IMR-90 (cell line): ENCODE measurements around the gene CERS5. TPM values are rescaled to one million over a fixed set of nuclear protein-coding genes. Genes with fewer than 3 reads are reported as not detected.

Source experiments
- ATAC-seq: fragments of 200-7000 bp; cut with Tn5 transposase; 2 replicates; pipeline ENCODE4 v1.9.1; 2020; ENCODE audit warnings: low read depth, mild to moderate bottlenecking, moderate library complexity
- BruUV-seq: library from RNA; stranded (reverse); fragments of 400-500 nt; replicated peaks from 2 replicates; lab custom pipeline; 2021; lab: Mats Ljungman, UMichigan
- CTCF ChIA-PET: fragments of 300-600 bp; formaldehyde crosslinking; extraction: SDS; loops from one replicate; lab custom pipeline; 2021; ENCODE audit warnings: antibody characterized with exemption; lab: Yijun Ruan, JAX
- POLR2A ChIA-PET: fragments of 300-600 bp; sonication (Branson Sonifier 250); formaldehyde crosslinking; loops from one replicate; lab custom pipeline; 2022; ENCODE audit warnings: antibody characterized with exemption; ENCODE audit not compliant: unreplicated experiment; lab: Charles Lee
- DNase-seq: peaks from one replicate; pipeline ENCODE4 v3.0.0; 2013
- H2AFZ ChIP-seq: replicated peaks from 2 replicates; pipeline ENCODE3; 2013; ENCODE audit warnings: low read length, mild to moderate bottlenecking; ENCODE audit not compliant: poor library complexity
- H2AK5ac ChIP-seq: 2 replicates; pipeline ENCODE4 v1.6.1; 2013; ENCODE audit warnings: low read depth, low read length, inconsistent platforms
- H2AK9ac ChIP-seq: replicated peaks from 2 replicates; pipeline ENCODE3; 2013; ENCODE audit warnings: mild to moderate bottlenecking, low read depth, low read length, moderate library complexity; ENCODE audit not compliant: poor library complexity
- H2BK120ac ChIP-seq: 2 replicates; pipeline ENCODE4 v1.6.1; 2013; ENCODE audit warnings: low read depth, low read length, inconsistent platforms
- H2BK15ac ChIP-seq: 3 replicates; pipeline ENCODE4 v1.6.1; 2013; ENCODE audit warnings: low read depth, low read length, inconsistent platforms
- H2BK20ac ChIP-seq: 2 replicates; pipeline ENCODE4 v1.6.1; 2013; ENCODE audit warnings: low read depth, mild to moderate bottlenecking, inconsistent platforms, low read length, moderate library complexity
- H2BK5ac ChIP-seq: 2 replicates; pipeline ENCODE4 v1.6.1; 2013; ENCODE audit warnings: mild to moderate bottlenecking, low read depth, low read length, inconsistent platforms; ENCODE audit not compliant: poor library complexity, severe bottlenecking
- H3K14ac ChIP-seq: replicated peaks from 2 replicates; pipeline ENCODE4 v1.6.1; 2013; ENCODE audit warnings: low read depth, low read length, inconsistent platforms
- H3K18ac ChIP-seq: 2 replicates; pipeline ENCODE4 v1.6.1; 2013; ENCODE audit warnings: low read depth, low read length, control low read depth
- H3K23ac ChIP-seq: 2 replicates; pipeline ENCODE4 v1.6.1; 2013; ENCODE audit warnings: low read depth, low read length, inconsistent platforms
- H3K27ac ChIP-seq: 2 replicates; pipeline ENCODE4 v1.5.1; 2013; ENCODE audit warnings: mild to moderate bottlenecking, control low read depth, low read length; ENCODE audit not compliant: insufficient read depth
- H3K27me3 ChIP-seq: 2 replicates; pipeline ENCODE4 v1.6.1; 2013; ENCODE audit warnings: low read length; ENCODE audit not compliant: control insufficient read depth, insufficient read depth
- H3K36me3 ChIP-seq: 2 replicates; pipeline ENCODE4 v1.6.1; 2013; ENCODE audit warnings: low read length, mixed read lengths; ENCODE audit not compliant: control insufficient read depth, insufficient read depth
- H3K4ac ChIP-seq: 2 replicates; pipeline ENCODE4 v1.6.1; 2013; ENCODE audit warnings: low read depth, low read length, inconsistent platforms
- H3K4me1 ChIP-seq: 2 replicates; pipeline ENCODE4 v1.6.1; 2013; ENCODE audit warnings: low read length, mixed read lengths; ENCODE audit not compliant: control insufficient read depth, insufficient read depth
- H3K4me2 ChIP-seq: 2 replicates; pipeline ENCODE4 v1.6.1; 2013; ENCODE audit warnings: low read depth, mild to moderate bottlenecking, control low read depth, low read length, moderate library complexity
- H3K4me3 ChIP-seq: 2 replicates; pipeline ENCODE4 v1.5.1; 2013; ENCODE audit warnings: low read depth, mild to moderate bottlenecking, control low read depth, low read length, moderate library complexity; ENCODE audit not compliant: insufficient read depth
- H3K56ac ChIP-seq: 2 replicates; pipeline ENCODE4 v1.6.1; 2013; ENCODE audit warnings: low read length, inconsistent platforms; ENCODE audit not compliant: insufficient read depth; ENCODE audit errors: extremely low read depth
- H3K79me1 ChIP-seq, 2 experiments: 2 replicates each; pipeline ENCODE4 v1.6.1; 2013; ENCODE audit warnings: low read length in 2 of 2, inconsistent platforms in 1 of 2, low read depth in 1 of 2
- H3K9ac ChIP-seq: 2 replicates; pipeline ENCODE4 v1.6.1; 2013; ENCODE audit warnings: low read depth, low read length, control low read depth
- H3K9me1 ChIP-seq: 2 replicates; pipeline ENCODE4 v1.6.1; 2013; ENCODE audit warnings: low read length, inconsistent platforms; ENCODE audit not compliant: insufficient read depth
- H3K9me3 ChIP-seq: 2 replicates; pipeline ENCODE4 v1.6.1; 2013; ENCODE audit warnings: low read length; ENCODE audit not compliant: control insufficient read depth, insufficient read depth
- H4K20me1 ChIP-seq: 2 replicates; pipeline ENCODE4 v1.6.1; 2013; ENCODE audit warnings: low read length, inconsistent platforms; ENCODE audit not compliant: insufficient read depth
- H4K5ac ChIP-seq: 2 replicates; pipeline ENCODE4 v1.6.1; 2013; ENCODE audit warnings: mild to moderate bottlenecking, low read depth, low read length, control low read depth
- H4K8ac ChIP-seq, 2 experiments: 2 replicates each; pipeline ENCODE4 v1.6.1; 2013; ENCODE audit warnings: low read depth in 2 of 2, low read length in 2 of 2, control low read depth in 1 of 2, inconsistent platforms in 1 of 2
- H4K91ac ChIP-seq: 2 replicates; pipeline ENCODE4 v1.6.1; 2013; ENCODE audit warnings: low read depth, low read length, inconsistent platforms; ENCODE audit not compliant: insufficient read depth
- CEBPB ChIP-seq: IDR thresholded peaks from 2 replicates; pipeline ENCODE4 v1.6.1; 2012; ENCODE audit warnings: low read depth, low read length, improper control_type of control experiment
- CHD1 ChIP-seq: IDR thresholded peaks from 2 replicates; pipeline ENCODE4 v1.6.1; 2012; ENCODE audit warnings: low read depth, low read length, improper control_type of control experiment
- WGBS, 2 experiments: methylation state at CpG; one replicate each; pipeline versions ENCODE4 v1.1.5 to v1.1.7; 2013; ENCODE audit warnings: missing lambda C conversion rate in 2 of 2; ENCODE audit not compliant: insufficient read length in 1 of 2; ENCODE audit errors: extremely low coverage in 2 of 2; 5-methylcytosine and 5-hydroxymethylcytosine counted together
- dilution Hi-C: fragments of 300-500 bp; cut with HindIII; formaldehyde crosslinking; loops from one replicate; pipeline ENCODE4 v1.14.3; 2018; ENCODE audit warnings: low sequenced_read_pairs; ENCODE audit not compliant: unreplicated experiment
- in situ Hi-C: fragments of 300-500 bp; cut with MboI; formaldehyde crosslinking; loops from 3 replicates; pipeline ENCODE4 v1.14.3; 2019; ENCODE audit warnings: low sequenced_read_pairs, inconsistent platforms, mixed read lengths
- intact Hi-C: fragments of 100-400 bp; cut with micrococcal nuclease; formaldehyde crosslinking; loops from 2 replicates; pipeline ENCODE4 v1.10.0; 2022
- polyA plus RNA-seq, 3 experiments: library from polyadenylated mRNA; depleted of rRNA; stranded (reverse); fragments of >200 nt; gene quantifications; 2 replicates each; pipeline ENCODE4 v1.2.3, GENCODE V29; 2012; ENCODE audit warnings: low replicate concordance in 1 of 3
- total RNA-seq: library from RNA; depleted of rRNA; stranded (reverse); fragments of >200 nt; gene quantifications from 2 replicates; pipeline ENCODE4 v1.2.3, GENCODE V29; 2012
- TF ChIP-seq, protein P1 (sequence below): fragments of 150-350 bp; IDR thresholded peaks from 2 replicates; pipeline ENCODE4 v1.6.1; 2016; ENCODE audit warnings: low read depth, mild to moderate bottlenecking, low read length, moderate library complexity, borderline replicate concordance

CERS5 gene
- total and polyA plus RNA-seq, 2 of the 4 experiments (the other 2 are of a cell fraction) = 40.3 to 60.3 TPM

DNA sequence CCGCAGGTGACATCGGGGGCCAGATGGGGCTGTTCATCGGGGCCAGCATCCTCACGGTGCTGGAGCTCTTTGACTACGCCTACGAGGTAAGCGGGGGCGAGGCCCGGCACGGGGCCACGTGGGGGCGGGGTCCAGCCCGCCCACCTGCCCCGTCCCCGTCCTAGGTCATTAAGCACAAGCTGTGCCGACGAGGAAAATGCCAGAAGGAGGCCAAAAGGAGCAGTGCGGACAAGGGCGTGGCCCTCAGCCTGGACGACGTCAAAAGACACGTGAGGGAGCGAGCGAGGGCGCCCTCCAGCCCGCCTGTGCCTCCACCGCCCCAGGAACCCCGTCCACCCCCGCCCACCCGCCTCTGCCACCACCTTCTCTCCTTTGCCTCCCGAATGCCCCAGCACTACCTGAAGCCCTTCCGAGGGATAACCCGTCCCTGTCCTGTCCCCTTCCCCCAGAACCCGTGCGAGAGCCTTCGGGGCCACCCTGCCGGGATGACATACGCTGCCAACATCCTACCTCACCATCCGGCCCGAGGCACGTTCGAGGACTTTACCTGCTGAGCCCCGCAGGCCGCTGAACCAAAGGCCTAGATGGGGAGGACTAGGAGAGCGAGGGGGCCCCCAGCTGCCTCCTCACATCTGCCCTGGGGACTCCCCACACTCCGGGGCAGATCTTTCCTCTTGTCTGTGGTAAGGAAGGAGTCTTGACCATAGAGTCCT, 85.9 kb downstream of the CERS5 start:
- H2BK20ac ChIP-seq = no peak overlapping the region
- H3K27ac ChIP-seq = no peak overlapping the region
- ChIA-PET POLR2A (interaction anchor here (0.6 kb wide), 1 partner anchor 177 kb away, joined by 3 read pairs; no protein-coding TSS in a partner anchor), CTCF (no interaction called here)
- no peak overlapping the region for H3K23ac ChIP-seq
- no peak overlapping the region for H3K18ac ChIP-seq
- H4K20me1 ChIP-seq = peaks cover 7% of the 10 kb centered on the region; the same call in 1 of the 2 replicates
- no peaks in the 10 kb centered on the region for H3K27me3 ChIP-seq
- in situ Hi-C loops = no loop called here
- peak overlapping the region; percentile 13 for H2AFZ ChIP-seq
- no peak overlapping the region for H3K4me2 ChIP-seq
- H3K9ac ChIP-seq = no peak overlapping the region
- no peak overlapping the region for H4K8ac ChIP-seq
- no peak overlapping the region for H2BK120ac ChIP-seq
- H2BK15ac ChIP-seq = no peak overlapping the region
- no peak for TF ChIP-seq CHD1
- TF ChIP-seq CEBPB = no peak
- TF ChIP-seq, protein P1, sequence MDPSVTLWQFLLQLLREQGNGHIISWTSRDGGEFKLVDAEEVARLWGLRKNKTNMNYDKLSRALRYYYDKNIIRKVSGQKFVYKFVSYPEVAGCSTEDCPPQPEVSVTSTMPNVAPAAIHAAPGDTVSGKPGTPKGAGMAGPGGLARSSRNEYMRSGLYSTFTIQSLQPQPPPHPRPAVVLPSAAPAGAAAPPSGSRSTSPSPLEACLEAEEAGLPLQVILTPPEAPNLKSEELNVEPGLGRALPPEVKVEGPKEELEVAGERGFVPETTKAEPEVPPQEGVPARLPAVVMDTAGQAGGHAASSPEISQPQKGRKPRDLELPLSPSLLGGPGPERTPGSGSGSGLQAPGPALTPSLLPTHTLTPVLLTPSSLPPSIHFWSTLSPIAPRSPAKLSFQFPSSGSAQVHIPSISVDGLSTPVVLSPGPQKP = no peak
- H3K9me1 ChIP-seq = no peaks in the 10 kb centered on the region
- H3K9me3 ChIP-seq = no peaks in the 10 kb centered on the region
- intact Hi-C loops = no loop called here
- no peak overlapping the region for H3K4ac ChIP-seq
- dilution Hi-C loops = no loop called here
- H2AK5ac ChIP-seq = no peak overlapping the region
- H2AK9ac ChIP-seq = peak overlapping the region; percentile 8
- H3K56ac ChIP-seq = no peak overlapping the region
- ATAC-seq (no peak), DNase-seq (no peak)
- BruUV-seq = no TSS peak
- no peak overlapping the region for H3K4me3 ChIP-seq
- no peaks in the 10 kb centered on the region for H3K36me3 ChIP-seq
- H4K5ac ChIP-seq = no peak overlapping the region
- no peak overlapping the region for H2BK5ac ChIP-seq
- 36% methylated on average over 24 of the region's 46 CpGs; no CpG with 5 or more reads in 1 of the 2 experiments for WGBS, 2 experiments
- peaks cover 4 to 21% of the 10 kb centered on the region in 2 experiments for H3K79me1 ChIP-seq
- no peak overlapping the region for H4K91ac ChIP-seq
- no peak overlapping the region for H3K14ac ChIP-seq
- peaks cover 4% of the 10 kb centered on the region for H3K4me1 ChIP-seq
